Chondrocyte (in vitro differentiated cells): ENCODE results near the gene POLR3H. TPM values are rescaled to one million over a fixed set of nuclear protein-coding genes. Genes with fewer than 3 reads are reported as not detected.

Source experiments
- DNase-seq: peaks from one replicate; pipeline ENCODE4 v3.0.0; 2021; ENCODE audit warnings: mixed read lengths, low spot score
- H3K27ac Mint-ChIP-seq: one replicate; pipeline ENCODE4 v1.8.0; 2021; ENCODE audit warnings: mild to moderate bottlenecking, moderate library complexity, mixed read lengths; ENCODE audit not compliant: unreplicated experiment
- H3K27me3 Mint-ChIP-seq: 2 replicates; pipeline ENCODE4 v1.8.0; 2021; ENCODE audit warnings: low read depth, mixed read lengths
- H3K36me3 Mint-ChIP-seq: 2 replicates; pipeline ENCODE4 v1.8.0; 2021; ENCODE audit warnings: low read depth, mixed read lengths
- H3K4me1 Mint-ChIP-seq: 2 replicates; pipeline ENCODE4 v1.8.0; 2021; ENCODE audit warnings: low read depth, mild to moderate bottlenecking, mixed read lengths
- H3K4me3 Mint-ChIP-seq: one replicate; pipeline ENCODE4 v1.8.0; 2021; ENCODE audit warnings: mild to moderate bottlenecking, moderate library complexity, mixed read lengths; ENCODE audit not compliant: unreplicated experiment
- H3K9me3 Mint-ChIP-seq: 2 replicates; pipeline ENCODE4 v1.8.0; 2021; ENCODE audit warnings: low read depth, mixed read lengths
- CTCF ChIP-seq: fragments of 200-600 bp; sonication (generic); IDR thresholded peaks from 2 replicates; pipeline ENCODE4 v1.5.0; 2021; ENCODE audit warnings: antibody characterized with exemption, mild to moderate bottlenecking, moderate library complexity
- total RNA-seq: library from RNA; stranded (reverse); gene quantifications from 3 replicates; pipeline ENCODE4 v1.2.1, GENCODE V29; 2021

POLR3H gene
- total RNA-seq, 1 donor from 2014 or later = 41.5 TPM

- no peak for TF ChIP-seq CTCF
- H3K4me1 Mint-ChIP-seq = no peaks in the 10 kb centered on the region
- H3K27me3 Mint-ChIP-seq = no peaks in the 10 kb centered on the region
- DNase-seq = no peak
- no peaks in the 10 kb centered on the region for H3K9me3 Mint-ChIP-seq
- peaks cover 7% of the 10 kb centered on the region for H3K36me3 Mint-ChIP-seq
- H3K27ac Mint-ChIP-seq = no peak overlapping the region
- H3K4me3 Mint-ChIP-seq = no peak overlapping the region
These were observed 12.4 kb downstream of the POLR3H start for GRCh38 chr22:41531715-41532477.

GRCh38 chr22:41530890-41531714, 13.2 kb downstream of the POLR3H start:
- Mint-ChIP-seq H3K27me3 (no peaks in the 10 kb centered on the region), H3K27ac (peak overlapping the region; percentile 51), H3K9me3 (no peaks in the 10 kb centered on the region), H3K4me3 (no peak overlapping the region), H3K36me3 (peaks cover 7% of the 10 kb centered on the region), H3K4me1 (no peaks in the 10 kb centered on the region)
- TF ChIP-seq CTCF = no peak
- DNase-seq = no peak

- Mint-ChIP-seq H3K9me3 (no peaks in the 10 kb centered on the region), H3K36me3 (peaks cover 9% of the 10 kb centered on the region), H3K27ac (peak overlapping the region; percentile 7), H3K4me1 (peaks cover 5% of the 10 kb centered on the region), H3K4me3 (no peak overlapping the region), H3K27me3 (no peaks in the 10 kb centered on the region)
- no peak for TF ChIP-seq CTCF
- no peak for DNase-seq
These were observed 15.2 kb downstream of the POLR3H start for GRCh38 chr22:41528938-41529561.

- Mint-ChIP-seq H3K27me3 (no peaks in the 10 kb centered on the region), H3K4me1 (peaks cover 11% of the 10 kb centered on the region), H3K36me3 (peaks cover 9% of the 10 kb centered on the region), H3K27ac (no peak overlapping the region), H3K9me3 (no peaks in the 10 kb centered on the region), H3K4me3 (no peak overlapping the region)
- no peak for TF ChIP-seq CTCF
- no peak for DNase-seq
These were observed 16.0 kb downstream of the POLR3H start for GRCh38 chr22:41528132-41528766.
